Thyroid gland (tissue), 4 donors: Measurements from ENCODE around the gene RPH3AL.

ENCODE experiments used
- CTCF ChIP-seq, 6 experiments: fragments of 200-600 bp in 3 of 6; fragments of 450-650 bp in 3 of 6; sonication (generic) in 3 of 6; IDR thresholded peaks; one replicate each; pipeline ENCODE4 v1.5.1; 2016 to 2019; ENCODE audit warnings: antibody characterized with exemption in 6 of 6, mild to moderate bottlenecking in 2 of 6, inconsistent platforms in 1 of 6, moderate library complexity in 1 of 6
- POLR2A ChIP-seq, 2 donors: fragments of 450-650 bp; IDR thresholded peaks; one replicate each; pipeline ENCODE4 v1.6.1; 2017; ENCODE audit warnings: antibody characterized with exemption in 2 of 2, mild to moderate bottlenecking in 2 of 2, moderate library complexity in 1 of 2

- TF ChIP-seq CTCF (IDR thresholded peaks at IDR 0.05): no peak
- TF ChIP-seq POLR2A (IDR thresholded peaks at IDR 0.05): no peak
Observed at GRCh38 chr17:281365-281999, 71.1 kb downstream of the RPH3AL start.
